ENCODE measurements around the gene PRODH2.

Gene PRODH2

DNA sequence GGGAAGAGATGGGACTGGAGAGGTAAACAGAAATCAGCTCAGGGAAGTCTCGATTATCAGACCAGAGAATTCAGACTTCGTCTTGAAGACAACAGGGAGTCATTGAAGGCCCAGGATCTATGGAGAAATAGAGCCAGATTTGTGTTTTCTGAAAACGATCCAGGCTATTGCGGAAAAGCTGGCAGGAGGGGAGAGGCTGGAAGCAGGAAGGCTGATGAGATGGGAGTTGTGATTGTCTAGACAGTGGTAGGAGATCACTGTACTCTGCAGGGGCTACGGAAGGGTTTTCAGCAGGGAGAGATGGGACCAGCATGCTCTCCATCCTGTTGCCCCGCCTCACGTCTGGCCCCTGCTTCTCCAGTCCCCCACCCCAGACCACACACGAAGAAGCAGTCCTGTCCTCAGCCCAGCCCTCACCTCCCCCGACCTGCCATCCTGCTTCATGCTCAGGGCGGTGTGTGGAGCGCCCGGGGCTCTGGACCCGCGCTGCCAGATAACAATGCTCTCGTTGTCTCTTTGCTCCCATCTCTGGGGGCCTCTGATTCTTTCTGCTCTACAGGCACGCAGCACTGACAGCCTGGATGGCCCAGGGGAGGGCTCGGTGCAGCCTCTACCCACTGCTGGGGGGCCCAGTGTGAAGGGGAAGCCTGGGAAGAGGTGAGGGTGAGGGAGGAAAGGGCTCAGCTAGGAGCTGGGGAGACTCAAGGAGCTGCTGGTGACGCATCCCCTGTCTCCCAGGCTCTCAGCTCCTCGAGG lies 35.4 kb downstream of the PRODH2 start:
- TF ChIP-seq, protein P1, sequence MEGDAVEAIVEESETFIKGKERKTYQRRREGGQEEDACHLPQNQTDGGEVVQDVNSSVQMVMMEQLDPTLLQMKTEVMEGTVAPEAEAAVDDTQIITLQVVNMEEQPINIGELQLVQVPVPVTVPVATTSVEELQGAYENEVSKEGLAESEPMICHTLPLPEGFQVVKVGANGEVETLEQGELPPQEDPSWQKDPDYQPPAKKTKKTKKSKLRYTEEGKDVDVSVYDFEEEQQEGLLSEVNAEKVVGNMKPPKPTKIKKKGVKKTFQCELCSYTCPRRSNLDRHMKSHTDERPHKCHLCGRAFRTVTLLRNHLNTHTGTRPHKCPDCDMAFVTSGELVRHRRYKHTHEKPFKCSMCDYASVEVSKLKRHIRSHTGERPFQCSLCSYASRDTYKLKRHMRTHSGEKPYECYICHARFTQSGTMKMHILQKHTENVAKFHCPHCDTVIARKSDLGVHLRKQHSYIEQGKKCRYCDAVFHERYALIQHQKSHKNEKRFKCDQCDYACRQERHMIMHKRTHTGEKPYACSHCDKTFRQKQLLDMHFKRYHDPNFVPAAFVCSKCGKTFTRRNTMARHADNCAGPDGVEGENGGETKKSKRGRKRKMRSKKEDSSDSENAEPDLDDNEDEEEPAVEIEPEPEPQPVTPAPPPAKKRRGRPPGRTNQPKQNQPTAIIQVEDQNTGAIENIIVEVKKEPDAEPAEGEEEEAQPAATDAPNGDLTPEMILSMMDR (IDR thresholded peaks at IDR 0.05; ENCODE audit: poor library complexity, severe bottlenecking), result no peak

DNA sequence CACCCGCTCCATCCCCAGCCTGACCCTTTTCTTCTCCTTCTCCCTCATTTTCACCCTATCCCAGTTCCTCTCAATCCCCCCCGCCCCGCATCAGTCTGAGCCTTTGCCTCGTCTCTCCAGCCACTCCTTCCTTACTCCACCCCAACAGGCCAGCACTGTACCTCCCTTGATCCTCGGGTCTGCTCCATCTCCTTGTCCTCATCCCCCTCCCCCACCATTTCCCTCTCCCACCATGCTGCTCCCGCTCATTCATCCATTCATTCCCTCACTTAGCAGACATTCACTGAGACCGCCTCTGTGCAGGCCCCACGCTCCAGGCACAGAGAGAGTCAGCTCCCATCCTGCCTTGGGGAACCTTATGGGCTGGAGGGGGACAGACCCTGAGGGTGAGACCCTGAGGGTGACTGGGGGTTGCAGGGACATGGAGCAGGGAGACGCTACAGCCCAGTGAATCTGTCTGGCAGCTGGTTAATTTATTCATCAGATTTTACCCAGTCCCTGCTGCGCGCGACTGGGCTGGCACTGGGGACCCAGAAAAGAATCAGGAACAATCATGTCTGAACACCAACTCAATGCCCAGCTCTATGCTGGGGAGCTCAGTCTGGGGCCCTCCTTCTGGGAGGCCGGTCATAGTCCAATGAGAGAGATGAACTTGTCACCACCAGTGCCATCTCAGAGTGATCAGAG lies 36.4 kb downstream of the PRODH2 start:
- Histone ChIP-seq H3K4me1 (ENCODE audit: insufficient read depth, poor library complexity, severe bottlenecking) (peaks cover 3% of the 10 kb centered on the region), H3K27me3 (ENCODE audit: insufficient read depth, poor library complexity, severe bottlenecking) (no peaks in the 10 kb centered on the region), H3K36me3 (ENCODE audit: low read depth) (no peaks in the 10 kb centered on the region), H3K9me3 (ENCODE audit: severe bottlenecking) (no peaks in the 10 kb centered on the region), H3K27ac (ENCODE audit: poor library complexity, severe bottlenecking) (no peak overlapping the region), H3K4me3 (ENCODE audit: severe bottlenecking) (peak overlapping the region; percentile 63)
- TF ChIP-seq, protein P1 (IDR thresholded peaks at IDR 0.05; ENCODE audit: poor library complexity, severe bottlenecking), result no peak
- ATAC-seq (ENCODE audit: low read depth) (no peak), DNase-seq (ENCODE audit: low spot score) (peak; percentile 37)

More for the DNA sequence above, 35.4 kb downstream of the PRODH2 start:
- no peaks in the 10 kb centered on the region for H3K36me3 ChIP-seq (ENCODE audit: low read depth)
- peaks cover 3% of the 10 kb centered on the region for H3K4me1 ChIP-seq (ENCODE audit: insufficient read depth, poor library complexity, severe bottlenecking)
- H3K4me3 ChIP-seq (ENCODE audit: severe bottlenecking), result no peak overlapping the region
- no peaks in the 10 kb centered on the region for H3K27me3 ChIP-seq (ENCODE audit: insufficient read depth, poor library complexity, severe bottlenecking)
- no peak overlapping the region for H3K27ac ChIP-seq (ENCODE audit: poor library complexity, severe bottlenecking)
- DNase-seq (ENCODE audit: low spot score), result peak; percentile 50
- no peaks in the 10 kb centered on the region for H3K9me3 ChIP-seq (ENCODE audit: severe bottlenecking)
- ATAC-seq (ENCODE audit: low read depth), result no peak

DNA sequence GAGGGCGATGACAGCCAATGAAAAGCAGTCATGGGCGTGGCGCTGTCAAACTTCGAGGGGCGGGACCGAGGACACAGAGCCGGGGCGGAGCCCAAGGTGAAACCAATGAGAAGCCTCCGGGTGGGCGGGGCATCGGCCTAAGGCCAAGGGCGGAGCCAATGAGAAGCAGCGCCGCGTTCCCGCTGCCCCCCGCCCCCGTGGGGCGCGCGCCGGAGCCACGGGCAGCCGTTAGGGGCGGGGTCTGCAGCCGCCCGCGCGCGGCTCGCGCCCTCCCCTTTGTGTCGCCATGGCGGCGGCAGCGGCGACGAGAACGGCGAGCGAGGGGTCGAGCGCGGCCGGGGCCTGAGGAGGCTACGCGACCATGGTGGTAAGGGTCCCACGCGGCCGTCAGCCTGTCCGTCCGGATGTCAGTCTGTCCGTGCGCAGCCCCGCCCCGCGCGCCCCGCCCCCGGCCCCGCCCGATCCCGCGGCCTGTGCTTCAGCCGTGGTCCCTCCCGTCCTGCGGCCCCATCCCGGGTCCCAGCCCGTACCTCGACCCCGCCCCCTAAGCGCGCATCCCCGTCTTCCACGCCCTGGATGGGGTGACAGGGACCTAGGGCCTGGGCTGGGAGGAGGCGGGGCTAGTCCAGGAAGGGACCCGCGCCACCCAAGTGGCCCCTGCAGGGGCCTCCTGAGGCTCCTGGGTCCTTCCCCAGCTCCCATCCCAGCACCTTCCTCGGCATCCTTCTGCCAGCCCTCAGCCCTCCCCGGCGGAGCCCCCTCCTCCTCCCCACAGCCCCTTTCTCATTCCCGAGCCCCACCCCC lies 37.1 kb downstream of the PRODH2 start, which contains the start of gene ARHGAP33:
ARHGAP33 (plus strand) TSS at position 267 of the 804 bp plus-strand sequence; CDS start at position 362, 95 bp downstream.
- peak within 1 kb of the TSS; percentile 9 for H3K27ac ChIP-seq (ENCODE audit: poor library complexity, severe bottlenecking)
- peak within 1 kb of the TSS; percentile 63 for H3K4me3 ChIP-seq (ENCODE audit: severe bottlenecking)
- DNase-seq (ENCODE audit: low spot score) (peak; percentile 99), ATAC-seq (ENCODE audit: low read depth) (peak; percentile 89)
- H3K27me3 ChIP-seq (ENCODE audit: insufficient read depth, poor library complexity, severe bottlenecking), result no peaks in the 10 kb centered on the region
- peaks cover 2% of the 10 kb centered on the region for H3K9me3 ChIP-seq (ENCODE audit: severe bottlenecking)
- TF ChIP-seq, protein P1 (IDR thresholded peaks at IDR 0.05; ENCODE audit: poor library complexity, severe bottlenecking), result no peak
- H3K36me3 ChIP-seq (ENCODE audit: low read depth), result no peaks in the 10 kb centered on the region
- H3K4me1 ChIP-seq (ENCODE audit: insufficient read depth, poor library complexity, severe bottlenecking), result peaks cover 3% of the 10 kb centered on the region

DNA sequence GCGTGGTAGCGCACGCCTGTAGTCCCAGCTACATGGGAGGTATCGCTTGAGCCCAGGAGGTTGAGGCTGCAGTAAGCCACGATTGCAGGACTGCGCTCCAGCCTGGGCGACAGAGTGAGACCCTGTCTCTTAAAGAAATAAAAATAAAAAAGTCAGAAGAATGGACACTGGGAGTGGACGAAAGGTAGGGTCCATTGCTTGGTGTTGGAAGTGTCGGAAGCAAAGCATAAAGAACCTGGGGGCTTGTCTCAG lies 37.7 kb downstream of the PRODH2 start:
- Histone ChIP-seq H3K27me3 (ENCODE audit: insufficient read depth, poor library complexity, severe bottlenecking) (no peaks in the 10 kb centered on the region), H3K4me1 (ENCODE audit: insufficient read depth, poor library complexity, severe bottlenecking) (peaks cover 3% of the 10 kb centered on the region), H3K9me3 (ENCODE audit: severe bottlenecking) (peaks cover 2% of the 10 kb centered on the region), H3K36me3 (ENCODE audit: low read depth) (no peaks in the 10 kb centered on the region), H3K4me3 (ENCODE audit: severe bottlenecking) (peak overlapping the region; percentile 63), H3K27ac (ENCODE audit: poor library complexity, severe bottlenecking) (no peak overlapping the region)
- DNase-seq (ENCODE audit: low spot score), result no peak
- no peak for ATAC-seq (ENCODE audit: low read depth)
- TF ChIP-seq, protein P1 (IDR thresholded peaks at IDR 0.05; ENCODE audit: poor library complexity, severe bottlenecking), result no peak
